ENCODE measurements around the gene KLC4. TPM values are rescaled to one million over a fixed set of nuclear protein-coding genes. Genes with fewer than 3 reads are reported as not detected.

Gene KLC4
- total RNA-seq, 3 donors from 2014 or later, result 69.1 to 144 (median 99.1) TPM

DNA sequence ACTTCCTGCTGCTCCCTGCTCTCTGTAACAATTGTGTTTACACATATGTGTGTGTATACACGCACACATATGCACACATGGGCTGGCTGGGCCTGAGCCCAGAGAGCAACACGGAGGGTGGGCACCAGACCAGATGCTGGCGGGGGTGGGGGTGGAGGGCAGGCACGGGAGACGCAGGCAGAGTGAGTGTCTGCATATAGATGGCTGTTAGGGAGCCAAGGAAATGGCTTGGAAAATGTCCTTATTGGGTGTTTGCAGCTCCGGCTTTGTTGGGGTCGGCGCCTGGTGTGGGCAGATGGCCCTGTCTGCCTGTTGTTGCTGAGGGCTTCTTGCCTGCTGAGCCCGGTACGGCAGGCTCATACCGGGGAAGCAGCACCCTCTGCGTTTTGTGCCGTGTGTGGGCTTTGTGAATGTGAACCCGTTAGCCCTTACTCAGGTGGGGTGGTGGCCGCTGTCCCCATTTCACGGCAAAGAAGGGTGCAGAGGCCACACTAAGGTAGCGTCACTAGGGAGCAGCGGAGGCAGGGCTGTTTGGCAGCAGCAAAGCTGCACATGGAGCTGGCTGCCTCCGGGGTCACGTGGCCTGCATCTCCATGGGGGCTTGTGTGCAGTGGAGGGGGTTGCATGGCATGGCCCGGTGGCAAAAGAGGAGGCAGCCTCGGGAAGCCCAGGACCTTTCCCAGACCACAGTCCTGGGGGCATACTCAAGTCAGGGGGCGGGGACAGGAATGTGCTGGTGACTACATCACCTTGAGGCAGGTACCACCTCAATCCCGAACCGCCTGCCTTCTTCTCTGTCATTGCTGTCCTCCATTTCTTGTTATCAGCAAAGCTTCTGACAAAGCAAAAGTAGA lies 64.3 kb downstream of the KLC4 start:
- Histone ChIP-seq H3K4me3 (no peak overlapping the region), H3K9me3 (no peaks in the 10 kb centered on the region), H3K4me1 (ENCODE audit: low read depth) (no peaks in the 10 kb centered on the region), H3K36me3 (ENCODE audit: low read depth) (no peaks in the 10 kb centered on the region)
- TF ChIP-seq, protein P1, sequence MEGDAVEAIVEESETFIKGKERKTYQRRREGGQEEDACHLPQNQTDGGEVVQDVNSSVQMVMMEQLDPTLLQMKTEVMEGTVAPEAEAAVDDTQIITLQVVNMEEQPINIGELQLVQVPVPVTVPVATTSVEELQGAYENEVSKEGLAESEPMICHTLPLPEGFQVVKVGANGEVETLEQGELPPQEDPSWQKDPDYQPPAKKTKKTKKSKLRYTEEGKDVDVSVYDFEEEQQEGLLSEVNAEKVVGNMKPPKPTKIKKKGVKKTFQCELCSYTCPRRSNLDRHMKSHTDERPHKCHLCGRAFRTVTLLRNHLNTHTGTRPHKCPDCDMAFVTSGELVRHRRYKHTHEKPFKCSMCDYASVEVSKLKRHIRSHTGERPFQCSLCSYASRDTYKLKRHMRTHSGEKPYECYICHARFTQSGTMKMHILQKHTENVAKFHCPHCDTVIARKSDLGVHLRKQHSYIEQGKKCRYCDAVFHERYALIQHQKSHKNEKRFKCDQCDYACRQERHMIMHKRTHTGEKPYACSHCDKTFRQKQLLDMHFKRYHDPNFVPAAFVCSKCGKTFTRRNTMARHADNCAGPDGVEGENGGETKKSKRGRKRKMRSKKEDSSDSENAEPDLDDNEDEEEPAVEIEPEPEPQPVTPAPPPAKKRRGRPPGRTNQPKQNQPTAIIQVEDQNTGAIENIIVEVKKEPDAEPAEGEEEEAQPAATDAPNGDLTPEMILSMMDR (IDR thresholded peaks at IDR 0.05), result no peak
- DNase-seq, result peak in 1 of 3 donors; percentile 27
- ATAC-seq, result no peak
- intact Hi-C loops (cut with DNase I, micrococcal nuclease), result no loop called here

DNA sequence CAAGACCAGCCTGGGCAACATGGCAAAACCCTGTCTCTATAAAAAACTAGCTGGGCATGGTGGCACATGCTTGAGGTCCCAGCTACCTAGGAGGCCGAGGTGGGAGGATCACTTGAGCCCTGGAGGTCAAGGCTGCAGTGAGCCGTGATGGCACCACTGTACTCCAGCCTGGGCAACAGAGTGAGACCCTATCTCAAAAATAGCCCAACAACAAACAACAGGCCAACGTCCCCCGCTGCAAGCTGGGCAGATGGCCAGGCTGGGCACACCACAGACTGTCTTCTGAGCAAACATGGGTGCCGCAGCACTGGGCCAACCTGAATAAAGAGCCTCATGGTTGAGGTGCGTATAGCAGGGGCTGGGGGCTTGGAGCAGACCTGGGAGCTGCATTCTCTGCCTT lies 65.0 kb downstream of the KLC4 start:
- intact Hi-C loops (cut with DNase I, micrococcal nuclease), result no loop called here
- H3K36me3 ChIP-seq (ENCODE audit: low read depth), result no peaks in the 10 kb centered on the region
- TF ChIP-seq, protein P1 (IDR thresholded peaks at IDR 0.05), result no peak
- no peaks in the 10 kb centered on the region for H3K9me3 ChIP-seq
- ATAC-seq (no peak), DNase-seq (peak in 1 of 3 donors; percentile 15)
- no peaks in the 10 kb centered on the region for H3K4me1 ChIP-seq (ENCODE audit: low read depth)
- H3K4me3 ChIP-seq, result no peak overlapping the region

Other genes starting within 250 kb of the KLC4 start
- 10 to 100 TPM; 47.4 to 61.4 (median 53.7) TPM for gene RPL7L1, start 180.0 kb upstream of the KLC4 start, total RNA-seq
- gene PTCRA, start 143.6 kb upstream of the KLC4 start, total RNA-seq, result not detected
- 10 to 100 TPM; 18.4 to 30.5 (median 23.5) TPM for gene CNPY3, start 130.2 kb upstream of the KLC4 start, total RNA-seq
- gene GNMT, start 98.9 kb upstream of the KLC4 start, total RNA-seq, result under 1 TPM in 2 of 3 donors, not detected in 1; 0.75 to 0.76 TPM
- 10 to 100 TPM; 14.3 to 38.6 (median 20.6) TPM for gene PEX6, start 80.5 kb upstream of the KLC4 start, total RNA-seq
- 10 to 100 TPM; 35.9 to 45.0 (median 38.8) TPM for gene PPP2R5D, start 75.1 kb upstream of the KLC4 start, total RNA-seq
- 10 to 100 TPM; 38.0 to 47.4 (median 39.1) TPM for gene MEA1, start 45.7 kb upstream of the KLC4 start, total RNA-seq
- gene KLHDC3, start 45.4 kb upstream of the KLC4 start, total RNA-seq, result 10 to 100 TPM; 53.4 to 84.1 (median 57.3) TPM
- gene RRP36, start 38.0 kb upstream of the KLC4 start, total RNA-seq, result 10 to 100 TPM; 31.4 to 40.0 (median 37.1) TPM
- 10 to 100 TPM; 15.1 to 16.2 (median 15.3) TPM for gene CUL7, start 5.8 kb upstream of the KLC4 start, total RNA-seq
- gene MRPL2, start 197 bp upstream of the KLC4 start, total RNA-seq, result 10 to 100 TPM; 58.7 to 82.8 (median 75.2) TPM
- 10 to 100 TPM in 1 of 3 donors, 1 to 10 TPM in 2; 8.3 to 12.9 (median 9.4) TPM for gene PTK7, start 16.7 kb downstream of the KLC4 start, total RNA-seq
- gene SRF, start 111.6 kb downstream of the KLC4 start, total RNA-seq, result 10 to 100 TPM; 19.5 to 87.1 (median 26.3) TPM
- 10 to 100 TPM; 35.9 to 46.9 (median 44.3) TPM for gene CUL9, start 122.6 kb downstream of the KLC4 start, total RNA-seq
- 10 to 100 TPM; 42.7 to 69.0 (median 45.7) TPM for gene DNPH1, start 169.8 kb downstream of the KLC4 start, total RNA-seq
- gene TTBK1, start 183.8 kb downstream of the KLC4 start, total RNA-seq, result under 1 TPM; 0.24 to 0.95 (median 0.93) TPM
- gene SLC22A7, start 238.6 kb downstream of the KLC4 start, total RNA-seq, result under 1 TPM in 1 of 3 donors, not detected in 2; 0.32 TPM
- 1 to 10 TPM in 2 of 3 donors, under 1 TPM in 1; 0.77 to 1.8 (median 1.3) TPM for gene CRIP3, start 249.2 kb downstream of the KLC4 start, total RNA-seq

Measured in mucosa of descending colon (tissue), 3 donors.